Mesenchymal stem cell (in vitro differentiated cells and primary cell): ENCODE data around the gene CUBN.

ENCODE experiments used
- DNase-seq: peaks from one replicate; pipeline ENCODE4 v3.0.0-alpha.2; 2013
- H2AFZ ChIP-seq: one replicate; pipeline ENCODE4 v1.6.1; 2013; ENCODE audit warnings: low read depth, mild to moderate bottlenecking, control low read depth, inconsistent platforms, low read length, moderate library complexity
- H2AK5ac ChIP-seq: 2 replicates; pipeline ENCODE4 v1.6.1; 2013; ENCODE audit warnings: low read length, moderate library complexity, mild to moderate bottlenecking, inconsistent platforms; ENCODE audit not compliant: severe bottlenecking
- H2BK120ac ChIP-seq: one replicate; pipeline ENCODE4 v1.6.1; 2013; ENCODE audit warnings: low read depth, mild to moderate bottlenecking, inconsistent platforms, low read length, moderate library complexity
- H2BK12ac ChIP-seq, 2 experiments: one replicate each; pipeline ENCODE4 v1.6.1; 2013; ENCODE audit warnings: inconsistent platforms in 2 of 2, low read length in 2 of 2, mild to moderate bottlenecking in 2 of 2, moderate library complexity in 2 of 2, control low read depth in 1 of 2
- H2BK15ac ChIP-seq: one replicate; pipeline ENCODE4 v1.6.1; 2013; ENCODE audit warnings: mild to moderate bottlenecking, low read depth, inconsistent platforms; ENCODE audit not compliant: poor library complexity, severe bottlenecking
- H2BK5ac ChIP-seq: 2 replicates; pipeline ENCODE4 v1.6.1; 2013; ENCODE audit warnings: low read depth, mild to moderate bottlenecking, low read length, control low read depth, inconsistent platforms; ENCODE audit not compliant: poor library complexity, severe bottlenecking
- H3K14ac ChIP-seq, 2 experiments: one replicate each; pipeline ENCODE4 v1.6.1; 2013; ENCODE audit warnings: inconsistent platforms in 2 of 2, low read length in 2 of 2, control low read depth in 1 of 2, mild to moderate bottlenecking in 1 of 2, moderate library complexity in 1 of 2
- H3K18ac ChIP-seq, 2 experiments: one replicate each; pipeline ENCODE4 v1.6.1; 2013; ENCODE audit warnings: inconsistent platforms in 2 of 2, low read length in 2 of 2, control low read depth in 1 of 2, low read depth in 1 of 2, mild to moderate bottlenecking in 1 of 2
- H3K23ac ChIP-seq, 2 experiments: one replicate each; pipeline ENCODE4 v1.6.1; 2013; ENCODE audit warnings: inconsistent platforms in 2 of 2, low read length in 2 of 2, mild to moderate bottlenecking in 2 of 2, moderate library complexity in 2 of 2, control low read depth in 1 of 2
- H3K27ac ChIP-seq: 2 replicates; pipeline ENCODE4 v1.5.1; 2013; ENCODE audit warnings: mild to moderate bottlenecking, moderate library complexity, low read length, control low read depth, inconsistent platforms; ENCODE audit not compliant: poor library complexity, severe bottlenecking
- H3K27me3 ChIP-seq, 2 experiments: 2 replicates each; pipeline versions ENCODE4 v1.6.1 to v1.7.0; 2013; ENCODE audit warnings: low read length in 2 of 2, mild to moderate bottlenecking in 2 of 2, moderate library complexity in 2 of 2, control low read depth in 1 of 2, inconsistent platforms in 1 of 2; ENCODE audit not compliant: control insufficient read depth in 1 of 2, insufficient read depth in 1 of 2
- H3K36me3 ChIP-seq, 2 experiments: 2 replicates each; pipeline versions ENCODE4 v1.6.1 to v1.7.0; 2013; ENCODE audit warnings: low read length in 2 of 2, control low read depth in 1 of 2, inconsistent platforms in 1 of 2, low read depth in 1 of 2, mild to moderate bottlenecking in 1 of 2; ENCODE audit not compliant: insufficient read depth in 2 of 2, control insufficient read depth in 1 of 2
- H3K4ac ChIP-seq, 2 experiments: one replicate each; pipeline ENCODE4 v1.6.1; 2013; ENCODE audit warnings: inconsistent platforms in 2 of 2, low read length in 2 of 2, mild to moderate bottlenecking in 2 of 2, moderate library complexity in 2 of 2, control low read depth in 1 of 2, low read depth in 1 of 2
- H3K4me1 ChIP-seq: 2 replicates; pipeline ENCODE4 v1.6.1; 2013; ENCODE audit warnings: low read depth, low read length, control low read depth; ENCODE audit not compliant: control insufficient read depth, insufficient read depth
- H3K4me2 ChIP-seq: 2 replicates; pipeline ENCODE4 v1.6.1; 2013; ENCODE audit warnings: low read length, mild to moderate bottlenecking, inconsistent platforms; ENCODE audit not compliant: poor library complexity, severe bottlenecking
- H3K4me3 ChIP-seq, 2 experiments: 2 replicates each; pipeline versions ENCODE4 v1.5.1 to v1.7.0; 2013; ENCODE audit warnings: low read length in 2 of 2, mild to moderate bottlenecking in 2 of 2, control low read depth in 1 of 2, low read depth in 1 of 2; ENCODE audit not compliant: insufficient read depth in 1 of 2
- H3K79me1 ChIP-seq: replicated peaks from 2 replicates; pipeline ENCODE4 v1.6.1; 2013; ENCODE audit warnings: mild to moderate bottlenecking, control low read depth, low read length, inconsistent platforms; ENCODE audit not compliant: poor library complexity, severe bottlenecking
- H3K9ac ChIP-seq: 2 replicates; pipeline ENCODE4 v1.7.0; 2013; ENCODE audit warnings: mild to moderate bottlenecking, low read length, moderate library complexity
- H3K9me3 ChIP-seq: 2 replicates; pipeline ENCODE4 v1.7.0; 2013; ENCODE audit warnings: mild to moderate bottlenecking, low read length; ENCODE audit not compliant: control insufficient read depth
- H4K8ac ChIP-seq: one replicate; pipeline ENCODE4 v1.6.1; 2013; ENCODE audit warnings: inconsistent platforms, mild to moderate bottlenecking, low read length, moderate library complexity
- H4K91ac ChIP-seq: one replicate; pipeline ENCODE4 v1.6.1; 2013; ENCODE audit warnings: mild to moderate bottlenecking, low read length, inconsistent platforms
- WGBS: methylation state at CpG from one replicate; pipeline ENCODE4 v1.1.7; 2013; ENCODE audit warnings: mixed read lengths; 5-methylcytosine and 5-hydroxymethylcytosine counted together

CUBN gene

DNA sequence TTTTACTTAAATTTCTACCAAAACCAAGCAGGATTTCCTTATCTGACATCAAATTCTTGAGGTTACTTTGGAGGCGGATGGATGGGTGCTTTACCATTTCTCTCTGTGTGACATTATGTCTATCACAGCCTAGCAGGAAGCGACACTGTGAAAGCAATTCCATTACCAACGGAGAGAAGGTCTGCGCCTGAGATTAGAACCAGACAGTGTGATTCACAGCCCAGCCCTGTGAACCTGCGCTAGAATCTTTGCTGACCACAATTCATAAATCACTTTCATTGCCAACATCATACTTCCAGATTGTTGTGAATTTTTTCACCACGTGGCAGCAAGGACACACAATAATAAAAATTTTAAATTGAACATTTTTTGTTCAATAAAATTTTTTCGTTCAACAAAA lies 126.5 kb downstream of the CUBN start:
- H2BK120ac ChIP-seq = no peak overlapping the region
- no peak overlapping the region for H3K23ac ChIP-seq
- H3K18ac ChIP-seq = peak overlapping the region in 1 of 2 experiments; percentile 24
- H3K27me3 ChIP-seq = no peaks in the 10 kb centered on the region
- WGBS = under 1% methylated on average over 5 of the region's 7 CpGs
- H3K4me2 ChIP-seq = no peak overlapping the region
- H2BK12ac ChIP-seq = no peak overlapping the region
- no peaks in the 10 kb centered on the region for H3K79me1 ChIP-seq
- no peak overlapping the region for H3K14ac ChIP-seq
- peak overlapping the region in 1 of 2 experiments; percentile 32 for H3K4me3 ChIP-seq
- H3K36me3 ChIP-seq = no peaks in the 10 kb centered on the region
- DNase-seq = peak; percentile 98
- no peak overlapping the region for H2BK5ac ChIP-seq
- H3K9me3 ChIP-seq = peaks cover 9% of the 10 kb centered on the region
- no peak overlapping the region for H2BK15ac ChIP-seq
- peaks cover 11% of the 10 kb centered on the region for H3K4me1 ChIP-seq
- no peak overlapping the region for H2AK5ac ChIP-seq
- H4K91ac ChIP-seq = no peak overlapping the region
- H3K9ac ChIP-seq = peak overlapping the region; percentile 94
- H4K8ac ChIP-seq = no peak overlapping the region
- H3K4ac ChIP-seq = no peak overlapping the region
- peak overlapping the region; percentile 69 for H3K27ac ChIP-seq
- no peak overlapping the region for H2AFZ ChIP-seq

DNA sequence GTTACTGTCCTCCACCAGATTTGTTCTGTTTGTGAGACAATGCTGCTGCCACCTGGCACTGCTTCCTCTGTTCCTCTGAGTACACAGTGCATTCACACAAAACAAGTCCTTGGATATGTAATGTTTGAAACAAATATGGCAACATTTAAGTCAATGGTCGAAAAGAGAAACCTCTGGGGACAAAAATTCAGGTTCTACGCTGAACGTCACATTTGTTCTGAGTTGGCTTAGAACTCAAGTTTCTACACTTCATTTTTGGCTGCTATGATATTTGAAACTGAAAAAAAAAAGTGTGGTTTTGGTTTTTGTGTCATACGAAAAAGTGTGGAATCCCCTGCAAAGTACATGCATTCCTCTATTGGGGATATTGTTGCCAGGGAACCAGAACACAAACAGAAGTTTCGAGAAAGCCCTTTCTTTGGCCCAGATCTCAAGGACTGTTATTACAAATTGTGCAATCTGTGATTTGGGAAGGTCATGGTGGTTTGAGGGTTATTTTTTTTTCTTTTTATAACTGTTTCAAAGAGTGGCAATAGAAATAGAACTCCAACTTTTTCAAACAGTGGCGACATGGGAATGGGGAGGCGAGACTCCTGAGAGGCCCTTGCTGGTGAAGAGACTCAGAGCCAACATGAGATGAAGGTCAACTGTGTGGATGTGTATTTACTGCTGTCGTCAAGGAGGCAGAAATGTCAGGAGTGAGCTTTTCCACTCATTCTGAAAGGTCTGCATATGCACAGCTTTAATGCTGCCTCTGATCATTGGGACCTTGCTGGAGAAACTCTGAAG lies 127.5 kb downstream of the CUBN start:
- WGBS = 52% methylated on average over 8 of the region's 8 CpGs
- H3K18ac ChIP-seq = peak overlapping the region; percentile 46 to 59
- peak overlapping the region; percentile 69 for H3K27ac ChIP-seq
- H3K4ac ChIP-seq = peak overlapping the region in 1 of 2 experiments; percentile 32
- no peak overlapping the region for H2BK5ac ChIP-seq
- no peak overlapping the region for H3K4me2 ChIP-seq
- H4K91ac ChIP-seq = no peak overlapping the region
- H2BK12ac ChIP-seq = peak overlapping the region; percentile 87 to 89
- peaks cover 11% of the 10 kb centered on the region for H3K4me1 ChIP-seq
- H3K23ac ChIP-seq = no peak overlapping the region
- H3K14ac ChIP-seq = no peak overlapping the region
- H3K9me3 ChIP-seq = peaks cover 9% of the 10 kb centered on the region
- peak; percentile 99 for DNase-seq
- H2AFZ ChIP-seq = no peak overlapping the region
- H3K79me1 ChIP-seq = no peaks in the 10 kb centered on the region
- no peaks in the 10 kb centered on the region for H3K27me3 ChIP-seq
- H2BK120ac ChIP-seq = no peak overlapping the region
- H4K8ac ChIP-seq = peak overlapping the region; percentile 42
- peak overlapping the region; percentile 94 for H3K9ac ChIP-seq
- H3K36me3 ChIP-seq = no peaks in the 10 kb centered on the region
- H3K4me3 ChIP-seq = peak overlapping the region in 1 of 2 experiments; percentile 48
- H2BK15ac ChIP-seq = peak overlapping the region; percentile 18
- H2AK5ac ChIP-seq = peak overlapping the region; percentile 44

DNA sequence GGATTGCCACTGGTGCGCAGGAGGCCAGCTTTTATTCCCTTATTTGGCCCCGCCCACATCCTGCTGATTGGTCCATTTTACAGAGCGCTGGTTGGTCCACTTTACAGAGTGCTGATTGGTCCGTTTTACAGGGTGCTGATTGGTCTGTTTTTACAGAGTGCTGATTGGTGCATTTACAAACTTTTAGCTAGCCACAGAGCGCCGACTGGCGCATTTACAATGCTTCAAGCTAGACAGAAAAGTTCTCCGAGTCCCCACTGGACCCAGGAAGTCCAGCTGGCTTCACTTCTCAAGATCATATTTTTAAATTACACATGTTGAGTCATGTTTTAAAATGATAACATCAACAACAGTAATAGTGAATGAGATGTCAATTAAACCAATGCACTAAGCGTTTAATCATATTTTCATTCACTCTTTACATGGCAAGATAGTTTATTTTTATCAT lies 128.3 kb downstream of the CUBN start:
- peak; percentile 23 for DNase-seq
- peak overlapping the region in 1 of 2 experiments; percentile 17 for H3K4ac ChIP-seq
- H4K8ac ChIP-seq = no peak overlapping the region
- H2BK120ac ChIP-seq = no peak overlapping the region
- H3K4me2 ChIP-seq = no peak overlapping the region
- no peak overlapping the region for H3K27ac ChIP-seq
- no peak overlapping the region for H4K91ac ChIP-seq
- H2AK5ac ChIP-seq = peak overlapping the region; percentile 50
- no peak overlapping the region for H3K14ac ChIP-seq
- no peak overlapping the region for H2BK5ac ChIP-seq
- H3K9ac ChIP-seq = peak overlapping the region; percentile 94
- no peak overlapping the region for H3K23ac ChIP-seq
- H3K27me3 ChIP-seq = no peaks in the 10 kb centered on the region
- no peak overlapping the region for H3K4me3 ChIP-seq
- peak overlapping the region in 1 of 2 experiments; percentile 70 for H3K18ac ChIP-seq
- 99% methylated on average over 4 of the region's 9 CpGs for WGBS
- H2BK12ac ChIP-seq = peak overlapping the region; percentile 59 to 61
- no peak overlapping the region for H2BK15ac ChIP-seq
- H3K36me3 ChIP-seq = no peaks in the 10 kb centered on the region
- H3K79me1 ChIP-seq = no peaks in the 10 kb centered on the region
- no peak overlapping the region for H2AFZ ChIP-seq
- peaks cover 9% of the 10 kb centered on the region for H3K9me3 ChIP-seq
- peaks cover 12% of the 10 kb centered on the region for H3K4me1 ChIP-seq

DNA sequence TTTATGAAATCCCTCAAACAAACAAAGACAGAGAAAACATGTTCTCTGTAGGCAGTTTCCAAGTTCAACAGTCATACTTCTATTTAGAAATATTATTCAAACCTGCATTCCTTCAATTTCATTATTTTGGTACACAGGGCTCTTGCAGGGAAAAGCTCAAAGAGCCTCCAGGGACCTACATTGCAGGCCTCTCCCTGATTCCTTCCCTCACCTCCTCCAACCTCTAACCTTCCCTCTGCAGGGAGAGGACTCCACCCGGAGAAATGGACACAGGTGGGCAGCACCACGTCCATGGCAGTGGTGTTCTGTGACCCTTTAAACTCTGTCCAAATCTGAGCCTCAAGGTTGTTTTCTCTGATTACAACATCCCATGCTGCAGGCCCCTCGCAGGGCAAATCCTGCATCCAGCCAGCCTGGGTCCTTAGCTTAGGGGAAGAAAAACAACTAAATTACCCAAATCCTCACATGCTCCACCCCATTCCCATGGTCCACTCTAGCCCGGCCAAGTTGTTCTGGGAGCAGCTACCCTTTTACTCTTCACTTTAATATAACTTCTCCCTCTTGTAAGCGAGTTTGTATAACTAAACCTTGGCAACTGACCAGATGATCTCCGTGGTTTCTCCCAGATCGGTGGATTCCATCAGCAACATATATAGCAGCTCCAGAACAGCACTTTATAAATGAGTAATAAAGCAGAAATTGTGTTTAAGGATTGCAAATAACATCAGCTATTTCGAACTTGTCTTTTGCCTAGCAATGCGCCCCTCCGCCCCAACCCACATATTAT lies 129.8 kb downstream of the CUBN start:
- peak overlapping the region in 1 of 2 experiments; percentile 75 for H3K14ac ChIP-seq
- H3K27ac ChIP-seq = peak overlapping the region; percentile 39
- DNase-seq = peak; percentile 84
- H3K9ac ChIP-seq = peak overlapping the region; percentile 62
- peak overlapping the region; percentile 73 to 85 for H3K18ac ChIP-seq
- peak overlapping the region; percentile 57 to 86 for H3K4ac ChIP-seq
- no peaks in the 10 kb centered on the region for H3K79me1 ChIP-seq
- H2AFZ ChIP-seq = peak overlapping the region; percentile 51
- no peak overlapping the region for H3K4me3 ChIP-seq
- H2BK5ac ChIP-seq = no peak overlapping the region
- no peak overlapping the region for H2AK5ac ChIP-seq
- no peak overlapping the region for H4K91ac ChIP-seq
- peak overlapping the region; percentile 1 for H2BK120ac ChIP-seq
- peaks cover 5% of the 10 kb centered on the region for H3K9me3 ChIP-seq
- H3K4me1 ChIP-seq = peaks cover 12% of the 10 kb centered on the region
- H3K4me2 ChIP-seq = no peak overlapping the region
- no peaks in the 10 kb centered on the region for H3K36me3 ChIP-seq
- peak overlapping the region in 1 of 2 experiments; percentile 96 for H3K23ac ChIP-seq
- peak overlapping the region; percentile 75 for H2BK15ac ChIP-seq
- 81% methylated on average over 5 of the region's 10 CpGs for WGBS
- H2BK12ac ChIP-seq = peak overlapping the region; percentile 88 to 99
- no peaks in the 10 kb centered on the region for H3K27me3 ChIP-seq
- peak overlapping the region; percentile 29 for H4K8ac ChIP-seq
